K562 (cell line): Measurements from ENCODE around the gene GPATCH3.
A peak's percentile ranks its signal among the peaks of the same experiment; 100 is the strongest.

Experiments used
- CBX2 ChIP-seq: fragments of 200-600 bp; sonication (generic); IDR thresholded peaks from one replicate; pipeline ENCODE4 v1.6.1; 2012; ENCODE audit warnings: mild to moderate bottlenecking, low read length, inconsistent platforms; ENCODE audit not compliant: insufficient read depth, poor library complexity, severe bottlenecking
- NFATC3 ChIP-seq: fragments of 450-650 bp; IDR thresholded peaks from 2 replicates; pipeline ENCODE4 v1.6.1; 2017; ENCODE audit warnings: mild to moderate bottlenecking
- POLR2A ChIP-seq: fragments of 450-650 bp; conservative IDR thresholded peaks from 2 replicates; pipeline ENCODE4 v1.6.1; 2016
- SIN3A ChIP-seq, 2 experiments: fragments of 150-350 bp in 1 of 2; IDR thresholded peaks; 2 replicates each; pipeline ENCODE4 v1.6.1; 2011 to 2016; ENCODE audit warnings: borderline replicate concordance in 2 of 2, low read depth in 2 of 2, low read length in 2 of 2, mild to moderate bottlenecking in 2 of 2, moderate library complexity in 2 of 2; ENCODE audit not compliant: control insufficient read depth in 1 of 2
- STAT6 ChIP-seq: sonication (generic); formaldehyde crosslinking; IDR thresholded peaks from 2 replicates; pipeline ENCODE4 v1.8.1; 2023; ENCODE audit warnings: mild to moderate bottlenecking, missing genetic modification reagents
- TBL1XR1 ChIP-seq, 2 experiments: IDR thresholded peaks; 2 replicates each; pipeline ENCODE4 v1.6.1; 2012; ENCODE audit warnings: improper control_type of control experiment in 2 of 2, low read length in 2 of 2, mild to moderate bottlenecking in 1 of 2
- ZNF589 ChIP-seq: fragments of 200-800 bp; sonication (Bioruptor generic); IDR thresholded peaks from 2 replicates; pipeline ENCODE4 v1.6.1; 2016; ENCODE audit warnings: low read depth, missing genetic modification characterization, missing compliant biosample characterization
- TF ChIP-seq, protein P1 (sequence below), 3 experiments: IDR thresholded peaks in 2 of 3; conservative IDR thresholded peaks in 1 of 3; 2 replicates each; pipeline ENCODE4 v1.5.1; 2011 to 2012; ENCODE audit warnings: low read length in 3 of 3, mild to moderate bottlenecking in 3 of 3, control low read depth in 2 of 3, improper control_type of control experiment in 1 of 3, inconsistent platforms in 1 of 3, low read depth in 1 of 3, mixed read lengths in 1 of 3, moderate library complexity in 1 of 3; ENCODE audit not compliant: insufficient read depth in 2 of 3
- TF ChIP-seq, protein P2 (sequence below): fragments of 450-650 bp; IDR thresholded peaks from 2 replicates; pipeline ENCODE4 v1.6.1; 2014; ENCODE audit warnings: low read depth, mild to moderate bottlenecking, moderate library complexity, borderline replicate concordance

DNA sequence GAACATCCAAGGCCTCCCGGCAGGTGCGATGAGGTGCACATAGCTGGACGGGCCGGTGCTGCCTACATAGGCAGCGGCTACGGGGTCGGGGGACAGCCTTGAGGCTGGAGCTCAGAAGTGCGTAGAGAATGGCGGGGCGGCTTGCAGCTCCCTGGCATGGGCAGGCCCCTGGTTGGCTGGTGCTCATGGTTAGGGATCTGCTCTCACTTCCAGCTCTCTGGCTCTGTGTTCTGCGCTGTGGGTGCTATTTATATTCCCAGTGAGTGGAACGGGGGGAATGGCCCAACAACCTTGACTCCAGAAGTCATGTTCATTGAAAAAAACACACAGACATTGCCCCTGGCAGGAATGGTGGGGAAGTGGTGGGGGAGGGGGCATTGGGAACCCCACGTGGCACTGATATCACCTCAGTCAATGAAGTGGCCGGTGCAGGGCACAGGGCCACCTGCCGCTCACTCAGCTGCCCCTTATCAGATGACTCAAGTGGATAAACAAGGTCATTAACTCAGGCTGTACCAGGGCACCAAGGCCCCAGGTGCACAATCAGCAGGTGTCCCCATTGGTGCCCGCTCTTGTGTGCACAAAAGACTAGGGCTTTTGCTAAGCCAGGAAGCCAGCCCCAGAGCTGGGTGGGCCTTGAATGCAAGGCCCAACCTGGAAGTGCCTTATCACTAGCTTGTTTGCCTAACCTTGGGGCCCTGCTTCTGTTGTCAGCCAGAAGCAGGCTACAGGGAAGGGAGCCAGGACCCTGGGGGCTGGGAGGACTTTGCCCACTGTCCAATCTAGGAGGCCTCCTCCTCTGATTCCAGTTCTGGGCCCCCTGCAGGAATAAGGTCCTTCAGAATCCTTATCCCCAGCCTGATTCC, 13.7 kb upstream of the GPATCH3 start, which contains the start of gene NR0B2:
- TF ChIP-seq TBL1XR1 (IDR thresholded peaks at IDR 0.05; ENCODE audit: low read length in 2 of 2) (no peak), STAT6 (CRISPR knock-in tag) (no peak), NFATC3 (no peak), POLR2A (no peak), SIN3A (IDR thresholded peaks at IDR 0.05; ENCODE audit: borderline replicate concordance in 2 of 2, control insufficient read depth in 1 of 2, low read depth in 2 of 2, low read length in 2 of 2) (no peak), ZNF589 (CRISPR knock-in tag) (peak; percentile 41; the same call in 1 of the 2 replicates), CBX2 (no peak)
- TF ChIP-seq, protein P1, sequence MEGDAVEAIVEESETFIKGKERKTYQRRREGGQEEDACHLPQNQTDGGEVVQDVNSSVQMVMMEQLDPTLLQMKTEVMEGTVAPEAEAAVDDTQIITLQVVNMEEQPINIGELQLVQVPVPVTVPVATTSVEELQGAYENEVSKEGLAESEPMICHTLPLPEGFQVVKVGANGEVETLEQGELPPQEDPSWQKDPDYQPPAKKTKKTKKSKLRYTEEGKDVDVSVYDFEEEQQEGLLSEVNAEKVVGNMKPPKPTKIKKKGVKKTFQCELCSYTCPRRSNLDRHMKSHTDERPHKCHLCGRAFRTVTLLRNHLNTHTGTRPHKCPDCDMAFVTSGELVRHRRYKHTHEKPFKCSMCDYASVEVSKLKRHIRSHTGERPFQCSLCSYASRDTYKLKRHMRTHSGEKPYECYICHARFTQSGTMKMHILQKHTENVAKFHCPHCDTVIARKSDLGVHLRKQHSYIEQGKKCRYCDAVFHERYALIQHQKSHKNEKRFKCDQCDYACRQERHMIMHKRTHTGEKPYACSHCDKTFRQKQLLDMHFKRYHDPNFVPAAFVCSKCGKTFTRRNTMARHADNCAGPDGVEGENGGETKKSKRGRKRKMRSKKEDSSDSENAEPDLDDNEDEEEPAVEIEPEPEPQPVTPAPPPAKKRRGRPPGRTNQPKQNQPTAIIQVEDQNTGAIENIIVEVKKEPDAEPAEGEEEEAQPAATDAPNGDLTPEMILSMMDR (IDR thresholded peaks at IDR 0.05 in 2 of 3, conservative IDR thresholded peaks at IDR 0.05 in 1 of 3; ENCODE audit: insufficient read depth in 2 of 3, low read depth in 1 of 3, low read length in 3 of 3) = no peak
- TF ChIP-seq, protein P2, sequence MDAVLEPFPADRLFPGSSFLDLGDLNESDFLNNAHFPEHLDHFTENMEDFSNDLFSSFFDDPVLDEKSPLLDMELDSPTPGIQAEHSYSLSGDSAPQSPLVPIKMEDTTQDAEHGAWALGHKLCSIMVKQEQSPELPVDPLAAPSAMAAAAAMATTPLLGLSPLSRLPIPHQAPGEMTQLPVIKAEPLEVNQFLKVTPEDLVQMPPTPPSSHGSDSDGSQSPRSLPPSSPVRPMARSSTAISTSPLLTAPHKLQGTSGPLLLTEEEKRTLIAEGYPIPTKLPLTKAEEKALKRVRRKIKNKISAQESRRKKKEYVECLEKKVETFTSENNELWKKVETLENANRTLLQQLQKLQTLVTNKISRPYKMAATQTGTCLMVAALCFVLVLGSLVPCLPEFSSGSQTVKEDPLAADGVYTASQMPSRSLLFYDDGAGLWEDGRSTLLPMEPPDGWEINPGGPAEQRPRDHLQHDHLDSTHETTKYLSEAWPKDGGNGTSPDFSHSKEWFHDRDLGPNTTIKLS = peak; percentile 60; the same call in 1 of the 2 replicates
